IPS-15b (cell line): ENCODE measurements around the gene UTS2R.

Experiments used
- H3K27me3 ChIP-seq: one replicate; pipeline ENCODE4 v1.6.1; 2013; ENCODE audit warnings: low read length; ENCODE audit not compliant: control insufficient read depth, insufficient read depth
- H3K36me3 ChIP-seq: one replicate; pipeline ENCODE4 v1.6.1; 2013; ENCODE audit warnings: low read length; ENCODE audit not compliant: control insufficient read depth, insufficient read depth
- H3K4me1 ChIP-seq: one replicate; pipeline ENCODE4 v1.6.1; 2013; ENCODE audit warnings: mild to moderate bottlenecking, low read length; ENCODE audit not compliant: control insufficient read depth, insufficient read depth
- H3K4me3 ChIP-seq: one replicate; pipeline ENCODE4 v1.5.1; 2013; ENCODE audit warnings: low read depth, low read length
- H3K9ac ChIP-seq: one replicate; pipeline ENCODE4 v1.6.1; 2013; ENCODE audit warnings: low read depth, mild to moderate bottlenecking, low read length
- H3K9me3 ChIP-seq: one replicate; pipeline ENCODE4 v1.6.1; 2013; ENCODE audit warnings: mild to moderate bottlenecking, low read length; ENCODE audit not compliant: control insufficient read depth, insufficient read depth

The UTS2R gene

GRCh38 chr17:82391496-82392066 lies 20.0 kb downstream of the UTS2R start:
- Histone ChIP-seq H3K9ac (no peak overlapping the region), H3K4me3 (no peak overlapping the region), H3K27me3 (no peaks in the 10 kb centered on the region), H3K4me1 (no peaks in the 10 kb centered on the region), H3K9me3 (no peaks in the 10 kb centered on the region), H3K36me3 (peaks cover 16% of the 10 kb centered on the region)

- no peaks in the 10 kb centered on the region for H3K9me3 ChIP-seq
- H3K36me3 ChIP-seq, result peaks cover 16% of the 10 kb centered on the region
- no peaks in the 10 kb centered on the region for H3K27me3 ChIP-seq
These were observed 20.8 kb downstream of the UTS2R start for GRCh38 chr17:82392209-82392920.

DNA sequence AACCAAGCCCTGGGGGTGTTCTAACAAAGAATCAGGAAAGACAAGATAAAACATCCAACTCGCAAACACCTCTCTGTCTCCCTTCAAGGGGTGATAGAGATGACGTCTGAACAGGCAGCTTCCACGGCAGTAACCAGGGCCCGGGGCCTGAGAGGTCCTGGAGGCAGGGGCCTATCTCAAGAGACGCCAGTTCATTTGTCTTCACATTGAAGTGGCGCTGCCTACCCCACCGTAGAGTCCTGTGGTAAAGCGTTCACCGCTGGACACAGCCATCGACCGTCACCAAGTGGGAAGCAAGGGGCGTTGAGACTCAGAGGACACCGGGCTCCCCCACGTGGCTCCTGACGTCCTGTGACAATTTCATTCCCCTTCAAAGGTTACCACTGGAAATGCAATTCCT lies 21.4 kb downstream of the UTS2R start:
- no peaks in the 10 kb centered on the region for H3K9me3 ChIP-seq
- peaks cover 16% of the 10 kb centered on the region for H3K36me3 ChIP-seq
- no peaks in the 10 kb centered on the region for H3K27me3 ChIP-seq
- H3K4me3 ChIP-seq, result no peak overlapping the region
- H3K9ac ChIP-seq, result no peak overlapping the region
- no peaks in the 10 kb centered on the region for H3K4me1 ChIP-seq

More at GRCh38 chr17:82392209-82392920, 20.8 kb downstream of the UTS2R start:
- H3K4me1 ChIP-seq, result no peaks in the 10 kb centered on the region
- no peak overlapping the region for H3K4me3 ChIP-seq
- no peak overlapping the region for H3K9ac ChIP-seq

DNA sequence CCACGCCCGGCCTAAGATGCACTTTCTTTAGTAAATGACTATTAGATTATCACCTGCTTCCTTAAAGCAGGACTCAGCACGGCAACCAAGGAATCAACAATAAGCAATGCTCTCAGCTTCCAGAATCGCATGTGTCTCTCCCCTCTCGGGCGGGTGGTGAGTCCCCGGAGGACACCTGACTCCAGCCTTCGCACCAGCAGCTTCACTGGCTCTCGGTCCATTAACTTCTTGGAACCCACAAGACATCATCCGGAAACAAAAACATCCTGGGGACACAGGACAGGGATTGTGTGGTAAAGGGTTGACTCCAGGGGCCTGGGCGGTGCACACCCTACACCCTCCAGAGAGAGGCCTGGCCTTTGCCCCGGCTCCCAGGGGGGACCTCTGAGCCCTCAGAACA lies 22.7 kb downstream of the UTS2R start:
- Histone ChIP-seq H3K4me1 (no peaks in the 10 kb centered on the region), H3K36me3 (peaks cover 16% of the 10 kb centered on the region), H3K9ac (no peak overlapping the region), H3K9me3 (no peaks in the 10 kb centered on the region), H3K4me3 (no peak overlapping the region), H3K27me3 (no peaks in the 10 kb centered on the region)

GRCh38 chr17:82396601-82397435 lies 25.3 kb downstream of the UTS2R start:
- Histone ChIP-seq H3K27me3 (no peaks in the 10 kb centered on the region), H3K4me1 (no peaks in the 10 kb centered on the region), H3K36me3 (peaks cover 10% of the 10 kb centered on the region), H3K4me3 (no peak overlapping the region), H3K9me3 (no peaks in the 10 kb centered on the region), H3K9ac (no peak overlapping the region)

GRCh38 chr17:82397449-82398335 lies 26.1 kb downstream of the UTS2R start:
- Histone ChIP-seq H3K9me3 (no peaks in the 10 kb centered on the region), H3K27me3 (no peaks in the 10 kb centered on the region), H3K9ac (no peak overlapping the region), H3K36me3 (peaks cover 10% of the 10 kb centered on the region), H3K4me3 (no peak overlapping the region), H3K4me1 (no peaks in the 10 kb centered on the region)

GRCh38 chr17:82399041-82399441 lies 27.5 kb downstream of the UTS2R start:
- no peak overlapping the region for H3K9ac ChIP-seq
- H3K4me1 ChIP-seq, result no peaks in the 10 kb centered on the region
- H3K9me3 ChIP-seq, result no peaks in the 10 kb centered on the region
- H3K27me3 ChIP-seq, result no peaks in the 10 kb centered on the region
- H3K36me3 ChIP-seq, result peaks cover 3% of the 10 kb centered on the region
- no peak overlapping the region for H3K4me3 ChIP-seq

DNA sequence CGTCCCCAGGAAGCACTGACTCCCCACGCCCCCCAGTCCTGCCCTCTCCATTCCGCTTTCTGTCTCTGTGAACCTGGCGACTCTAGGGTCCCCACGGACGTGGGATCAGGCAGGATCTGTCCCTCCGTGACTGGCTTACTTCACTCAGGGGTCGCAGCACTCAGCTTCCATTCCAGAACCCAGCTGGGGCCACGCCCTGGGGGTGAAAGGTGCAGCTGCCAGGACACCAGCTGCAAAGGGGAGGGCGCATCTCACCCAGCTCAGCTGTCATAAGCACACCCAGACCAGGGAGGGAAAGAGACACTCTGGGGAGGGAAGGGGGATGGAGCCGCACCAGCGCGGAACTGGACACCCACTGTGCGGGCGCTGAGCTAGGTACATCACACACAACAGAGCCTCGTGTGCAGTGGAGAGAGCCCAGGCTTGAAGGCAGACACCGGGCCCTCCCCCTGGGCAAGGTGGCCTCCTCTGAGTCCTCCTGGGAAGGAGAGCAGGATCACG lies 28.1 kb downstream of the UTS2R start:
- Histone ChIP-seq H3K9ac (no peak overlapping the region), H3K27me3 (no peaks in the 10 kb centered on the region), H3K9me3 (no peaks in the 10 kb centered on the region), H3K4me1 (no peaks in the 10 kb centered on the region), H3K36me3 (peaks cover 4% of the 10 kb centered on the region), H3K4me3 (no peak overlapping the region)

DNA sequence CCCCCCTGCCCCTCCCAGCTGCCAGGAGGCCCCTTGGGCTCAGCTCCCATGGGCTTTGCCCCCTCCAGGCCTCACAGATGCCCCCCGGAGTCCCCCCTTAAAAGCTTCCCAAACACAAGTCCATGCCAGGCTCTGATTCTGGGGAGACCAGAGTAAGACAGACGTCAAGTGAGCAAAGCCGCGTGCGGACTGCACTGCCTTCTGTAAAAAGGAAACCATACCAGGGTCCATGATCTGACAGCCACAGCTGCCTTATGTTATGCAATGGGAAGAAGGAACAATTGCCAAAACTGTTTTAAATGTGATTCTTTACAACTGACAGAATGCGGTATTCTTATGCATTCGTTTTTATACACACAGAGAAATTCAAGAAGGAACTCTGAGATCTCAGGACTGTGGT lies 28.6 kb downstream of the UTS2R start:
- Histone ChIP-seq H3K9ac (no peak overlapping the region), H3K36me3 (peaks cover 4% of the 10 kb centered on the region), H3K27me3 (no peaks in the 10 kb centered on the region)

DNA sequence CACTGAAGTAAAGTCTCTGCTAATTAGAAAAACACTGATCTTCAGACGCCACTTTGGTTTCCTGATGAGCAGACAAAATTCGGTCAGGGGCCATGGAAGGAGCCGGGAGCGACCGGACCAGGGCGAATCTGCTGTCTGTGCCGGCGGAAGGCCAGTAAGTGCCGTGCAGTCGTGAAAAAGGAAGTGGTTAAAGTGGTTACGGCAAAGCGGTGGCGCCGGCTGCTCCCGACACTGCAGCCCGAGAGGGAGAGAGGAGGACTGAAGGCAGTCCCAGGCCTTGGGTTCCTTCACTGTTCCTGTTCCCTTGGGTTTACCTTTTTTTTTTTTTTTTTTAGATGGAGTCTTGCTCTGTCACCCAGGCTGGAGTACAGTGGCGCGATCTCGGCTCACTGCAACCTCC lies 29.3 kb downstream of the UTS2R start:
- peaks cover 4% of the 10 kb centered on the region for H3K36me3 ChIP-seq
- no peaks in the 10 kb centered on the region for H3K9me3 ChIP-seq
- no peak overlapping the region for H3K9ac ChIP-seq
- H3K4me3 ChIP-seq, result no peak overlapping the region
- no peaks in the 10 kb centered on the region for H3K27me3 ChIP-seq
- H3K4me1 ChIP-seq, result no peaks in the 10 kb centered on the region

More for the DNA sequence above, 28.6 kb downstream of the UTS2R start:
- no peak overlapping the region for H3K4me3 ChIP-seq
- H3K4me1 ChIP-seq, result no peaks in the 10 kb centered on the region
- H3K9me3 ChIP-seq, result no peaks in the 10 kb centered on the region

GRCh38 chr17:82402865-82403264 lies 31.3 kb downstream of the UTS2R start:
- H3K9ac ChIP-seq, result no peak overlapping the region
- no peaks in the 10 kb centered on the region for H3K4me1 ChIP-seq
- H3K4me3 ChIP-seq, result no peak overlapping the region
- no peaks in the 10 kb centered on the region for H3K27me3 ChIP-seq
- H3K9me3 ChIP-seq, result no peaks in the 10 kb centered on the region
- H3K36me3 ChIP-seq, result peaks cover 4% of the 10 kb centered on the region
